ENCODE data around the gene SPINDOC. TPM values are rescaled to one million over a fixed set of nuclear protein-coding genes. Genes with fewer than 3 reads are reported as not detected.

The SPINDOC gene
- total and polyA plus RNA-seq, 2 experiments from 2014 or later = 0.86 to 15.3 TPM

DNA sequence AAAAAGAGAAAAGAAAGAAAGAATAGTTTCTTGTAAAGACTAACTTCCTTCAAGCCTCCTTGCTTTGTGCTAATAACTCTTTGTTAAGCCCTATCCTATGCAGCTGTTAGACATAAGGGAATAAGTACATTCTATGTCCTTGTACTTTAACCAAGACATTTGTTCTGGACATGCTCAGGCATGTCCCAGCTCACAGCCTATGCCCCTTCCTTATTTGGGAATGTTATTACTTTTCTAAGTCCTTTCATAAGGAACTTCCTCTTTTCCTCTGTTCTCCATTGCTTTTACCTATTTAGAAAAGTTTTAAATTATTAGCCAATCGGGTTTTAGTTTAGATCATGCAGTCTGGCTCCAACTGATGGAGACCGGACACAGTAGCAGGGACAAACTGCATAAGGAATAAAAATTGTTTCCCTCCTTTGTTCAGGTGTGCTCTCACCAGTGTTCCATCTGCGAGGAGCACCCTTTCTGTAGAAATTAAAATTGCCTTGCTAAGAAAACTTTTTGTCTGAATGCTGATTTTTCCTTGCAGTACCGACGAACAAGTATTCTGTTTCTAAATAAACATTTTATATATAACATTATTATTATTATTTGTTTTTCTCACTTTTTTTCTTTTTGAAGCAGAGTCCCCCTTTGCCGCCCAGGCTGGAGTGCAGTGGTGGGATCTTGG, 21.6 kb upstream of the SPINDOC start:
- Histone ChIP-seq H3K27ac (no peak overlapping the region), H2AFZ (no peak overlapping the region), H3K4me2 (ENCODE audit: unreplicated experiment) (no peak overlapping the region), H3K27me3 (replicated peaks; ENCODE audit: insufficient read depth) (no peaks in the 10 kb centered on the region), H3K79me2 (ENCODE audit: insufficient read depth) (no peaks in the 10 kb centered on the region), H3K4me3 (no peak overlapping the region), H3F3A (ENCODE audit: insufficient read depth) (no peaks in the 10 kb centered on the region), H4K20me1 (ENCODE audit: insufficient read depth) (no peaks in the 10 kb centered on the region), H3K9ac (no peak overlapping the region), H3K36me3 (ENCODE audit: low read depth) (no peaks in the 10 kb centered on the region), H3K4me1 (ENCODE audit: insufficient read depth) (no peaks in the 10 kb centered on the region), H3K9me3 (ENCODE audit: low read depth) (no peaks in the 10 kb centered on the region), H3K9me2 (ENCODE audit: insufficient read depth) (no peaks in the 10 kb centered on the region)
- TF ChIP-seq EZH2 (IDR thresholded peaks at IDR 0.05; ENCODE audit: insufficient read depth, poor library complexity, severe bottlenecking) = no peak
- TF ChIP-seq EZH2phosphoT487 (IDR thresholded peaks at IDR 0.05; ENCODE audit: insufficient read depth, low read depth) = no peak
- in situ Hi-C loops (cut with MboI) = no loop called here
- no peak for DNase-seq
- 89 to 91% methylated on average over 6 of the region's 6 CpGs for WGBS, 2 experiments (ENCODE audit: low coverage in 1 of 2, low lambda C conversion rate in 2 of 2, missing lambda C conversion rate in 2 of 2)

DNA sequence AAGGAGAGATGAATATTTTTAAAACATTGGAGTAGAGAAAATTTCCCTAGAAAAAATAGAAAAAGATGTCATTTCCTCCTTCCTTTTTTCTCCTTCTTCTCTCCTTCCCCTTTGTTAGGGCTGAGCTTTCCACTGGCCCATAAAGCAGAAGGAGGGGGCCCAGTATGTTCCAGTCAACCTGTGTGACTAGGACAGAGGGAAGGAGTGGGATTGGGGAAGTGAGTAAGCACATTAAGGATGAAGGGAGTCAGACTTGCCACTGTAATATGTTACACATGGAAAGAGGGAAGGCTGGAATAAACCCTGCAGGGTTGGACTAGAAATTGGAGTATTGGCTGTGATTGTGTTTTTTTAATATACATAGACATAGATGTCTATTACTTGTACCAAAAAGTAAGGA, 20.1 kb upstream of the SPINDOC start:
- no peak overlapping the region for H2AFZ ChIP-seq

DNA sequence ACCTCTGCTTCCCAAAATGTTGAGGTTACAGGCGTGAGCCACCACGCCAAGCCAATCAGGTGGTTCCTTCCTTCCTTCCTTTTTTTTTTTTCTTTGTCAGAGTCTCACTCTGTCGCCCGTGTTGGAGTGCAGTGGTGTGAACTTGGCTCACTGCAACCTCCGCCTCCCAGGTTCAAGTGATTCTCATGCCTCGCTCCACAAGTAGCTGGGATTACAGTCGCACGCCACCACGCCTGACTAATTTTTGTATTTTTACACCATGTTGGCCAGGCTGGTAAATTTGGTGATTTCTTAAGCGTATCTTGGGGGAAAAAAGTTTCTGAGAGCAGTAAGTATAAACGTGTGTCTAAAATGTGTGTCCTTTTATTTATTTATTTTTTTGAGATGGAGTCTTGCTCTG, 18.2 kb upstream of the SPINDOC start:
- no peak for DNase-seq
- in situ Hi-C loops (cut with MboI) = no loop called here
- Histone ChIP-seq H3K27me3 (replicated peaks; ENCODE audit: insufficient read depth) (no peaks in the 10 kb centered on the region), H3K79me2 (ENCODE audit: insufficient read depth) (no peaks in the 10 kb centered on the region), H3K4me2 (ENCODE audit: unreplicated experiment) (no peak overlapping the region), H3K4me3 (no peak overlapping the region), H3K9me3 (ENCODE audit: low read depth) (no peaks in the 10 kb centered on the region), H3K9ac (no peak overlapping the region), H3K36me3 (ENCODE audit: low read depth) (no peaks in the 10 kb centered on the region), H3K9me2 (ENCODE audit: insufficient read depth) (no peaks in the 10 kb centered on the region), H3F3A (ENCODE audit: insufficient read depth) (no peaks in the 10 kb centered on the region), H3K4me1 (ENCODE audit: insufficient read depth) (no peaks in the 10 kb centered on the region), H4K20me1 (ENCODE audit: insufficient read depth) (no peaks in the 10 kb centered on the region), H3K27ac (no peak overlapping the region), H2AFZ (no peak overlapping the region)
- TF ChIP-seq EZH2phosphoT487 (IDR thresholded peaks at IDR 0.05; ENCODE audit: insufficient read depth, low read depth) (no peak), EZH2 (IDR thresholded peaks at IDR 0.05; ENCODE audit: insufficient read depth, poor library complexity, severe bottlenecking) (no peak)
- 90 to 92% methylated on average over 10 to 11 of the region's 11 CpGs for WGBS, 2 experiments (ENCODE audit: low coverage in 1 of 2, low lambda C conversion rate in 2 of 2, missing lambda C conversion rate in 2 of 2)

More for the DNA sequence above, 20.1 kb upstream of the SPINDOC start:
- H3K9me3 ChIP-seq (ENCODE audit: low read depth) = no peaks in the 10 kb centered on the region
- H3K9me2 ChIP-seq (ENCODE audit: insufficient read depth) = no peaks in the 10 kb centered on the region
- no peak for TF ChIP-seq EZH2phosphoT487 (IDR thresholded peaks at IDR 0.05; ENCODE audit: insufficient read depth, low read depth)
- TF ChIP-seq EZH2 (IDR thresholded peaks at IDR 0.05; ENCODE audit: insufficient read depth, poor library complexity, severe bottlenecking) = no peak
- no peaks in the 10 kb centered on the region for H4K20me1 ChIP-seq (ENCODE audit: insufficient read depth)
- H3K4me3 ChIP-seq = no peak overlapping the region
- no peaks in the 10 kb centered on the region for H3K79me2 ChIP-seq (ENCODE audit: insufficient read depth)
- no peaks in the 10 kb centered on the region for H3F3A ChIP-seq (ENCODE audit: insufficient read depth)
- no peak overlapping the region for H3K27ac ChIP-seq
- in situ Hi-C loops (cut with MboI) = no loop called here
- H3K4me2 ChIP-seq (ENCODE audit: unreplicated experiment) = no peak overlapping the region
- no peak overlapping the region for H3K9ac ChIP-seq
- H3K4me1 ChIP-seq (ENCODE audit: insufficient read depth) = no peaks in the 10 kb centered on the region
- H3K27me3 ChIP-seq (replicated peaks; ENCODE audit: insufficient read depth) = no peaks in the 10 kb centered on the region
- H3K36me3 ChIP-seq (ENCODE audit: low read depth) = no peaks in the 10 kb centered on the region
- DNase-seq = no peak

DNA sequence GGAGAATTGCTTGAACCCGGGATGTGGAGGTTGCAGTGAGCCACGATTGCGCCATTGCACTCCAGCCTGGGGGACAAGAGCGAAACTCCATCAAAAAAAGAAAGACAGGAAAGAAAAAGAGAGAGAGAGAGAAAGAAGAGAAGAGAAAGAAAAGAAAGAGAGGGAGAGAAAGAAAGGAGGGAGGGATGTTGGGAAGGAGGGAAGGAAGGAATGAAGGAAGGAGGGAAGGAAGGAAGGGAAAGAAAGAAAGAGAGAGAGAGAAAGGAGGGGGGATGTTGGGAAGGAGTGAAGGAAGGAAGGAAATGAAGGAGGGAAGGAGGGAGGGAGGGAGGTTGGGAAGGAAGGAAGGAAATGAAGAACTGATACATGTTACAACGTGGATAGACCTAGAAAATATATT, 12.3 kb upstream of the SPINDOC start:
- no peak overlapping the region for H2AFZ ChIP-seq
- WGBS, 2 experiments (ENCODE audit: low coverage in 1 of 2, low lambda C conversion rate in 2 of 2, missing lambda C conversion rate in 2 of 2) = 84 to 91% methylated on average over 5 of the region's 5 CpGs
- no peaks in the 10 kb centered on the region for H3K27me3 ChIP-seq (replicated peaks; ENCODE audit: insufficient read depth)
- TF ChIP-seq EZH2phosphoT487 (IDR thresholded peaks at IDR 0.05; ENCODE audit: insufficient read depth, low read depth) = no peak
- no peak for TF ChIP-seq EZH2 (IDR thresholded peaks at IDR 0.05; ENCODE audit: insufficient read depth, poor library complexity, severe bottlenecking)
- H3K9me2 ChIP-seq (ENCODE audit: insufficient read depth) = no peaks in the 10 kb centered on the region
- H3F3A ChIP-seq (ENCODE audit: insufficient read depth) = no peaks in the 10 kb centered on the region
- H3K4me1 ChIP-seq (ENCODE audit: insufficient read depth) = peaks cover 4% of the 10 kb centered on the region; the same call in 1 of the 2 replicates
- no peak overlapping the region for H3K27ac ChIP-seq
- no peak for DNase-seq
- H3K4me2 ChIP-seq (ENCODE audit: unreplicated experiment) = no peak overlapping the region
- no peaks in the 10 kb centered on the region for H3K79me2 ChIP-seq (ENCODE audit: insufficient read depth)
- no peak overlapping the region for H3K4me3 ChIP-seq
- in situ Hi-C loops (cut with MboI) = no loop called here
- no peaks in the 10 kb centered on the region for H3K36me3 ChIP-seq (ENCODE audit: low read depth)
- no peaks in the 10 kb centered on the region for H4K20me1 ChIP-seq (ENCODE audit: insufficient read depth)
- H3K9me3 ChIP-seq (ENCODE audit: low read depth) = no peaks in the 10 kb centered on the region
- H3K9ac ChIP-seq = no peak overlapping the region
